Measurements from ENCODE around the gene ZDHHC5. TPM values are rescaled to one million over a fixed set of nuclear protein-coding genes. Genes with fewer than 3 reads are reported as not detected.
"Not testable (repeated sequence)": the region's sequence is repeated elsewhere in the genome, so short reads cannot be mapped to it uniquely, and the experiment has no call there.

ZDHHC5 gene
- total RNA-seq, 2 experiments from 2014 or later = 81.9 to 82.2 TPM

GRCh38 chr11:57704932-57705331 lies 37.0 kb downstream of the ZDHHC5 start:
- CTCF ChIA-PET = no interaction called here
- POLR2A ChIA-PET = no interaction called here

- ChIA-PET CTCF (interaction anchor here (1.3 kb wide), 1 partner anchor 12 kb away, joined by 3 read pairs; no protein-coding TSS in a partner anchor), POLR2A (interaction anchor here (0.7 kb wide), 1 partner anchor 12 kb away, joined by 5 read pairs; no protein-coding TSS in a partner anchor)
Observed at GRCh38 chr11:57705432-57705831, 37.5 kb downstream of the ZDHHC5 start.

GRCh38 chr11:57709802-57710367 lies 42.0 kb downstream of the ZDHHC5 start:
- ChIA-PET CTCF (interaction anchor here (0.6 to 1.2 kb wide), 4 partner anchors 12 to 142 kb away, joined by 3 to 5 read pairs (median 3); partner anchors contain the start of gene UBE2L6), POLR2A (interaction anchor here (0.6 kb wide), 1 partner anchor 45 kb away, joined by 6 read pairs; no protein-coding TSS in a partner anchor)

GRCh38 chr11:57711414-57712255 lies 43.7 kb downstream of the ZDHHC5 start, which contains the start of gene MED19:
Gene MED19, minus strand, starts transcription at chr11:57712215. Its CDS starts 36 bp downstream, at chr11:57712179.
- ChIA-PET POLR2A (interaction anchor here (0.7 to 1.1 kb wide), 4 partner anchors 26 to 60 kb away, joined by 3 to 6 read pairs (median 4); no protein-coding TSS in a partner anchor), CTCF (interaction anchor here (0.9 to 1.0 kb wide), 2 partner anchors 70 to 144 kb away, joined by 3 to 4 read pairs; partner anchors contain the start of gene UBE2L6)

- ChIA-PET CTCF (interaction anchor here (0.9 to 1.0 kb wide), 2 partner anchors 71 to 145 kb away, joined by 3 to 4 read pairs; partner anchors contain the start of gene UBE2L6), POLR2A (interaction anchor here (0.7 to 1.1 kb wide), 3 partner anchors 27 to 32 kb away, joined by 3 to 6 read pairs (median 3); no protein-coding TSS in a partner anchor)
Observed at GRCh38 chr11:57712256-57713150, 44.6 kb downstream of the ZDHHC5 start, which contains the start of gene TMX2. Gene TMX2, plus strand, starts transcription at chr11:57712593. Its CDS starts 26 bp downstream, at chr11:57712619.

- CTCF ChIA-PET = no interaction called here
- POLR2A ChIA-PET = no interaction called here
Observed at GRCh38 chr11:57713835-57714234, 45.9 kb downstream of the ZDHHC5 start.

- POLR2A ChIA-PET, CTCF ChIA-PET: not testable (repeated sequence)
Observed at GRCh38 chr11:57716726-57717125, 48.8 kb downstream of the ZDHHC5 start.

GRCh38 chr11:57727185-57727584 lies 59.3 kb downstream of the ZDHHC5 start:
- POLR2A ChIA-PET = no interaction called here

GRCh38 chr11:57728829-57729228 lies 60.9 kb downstream of the ZDHHC5 start:
- ChIA-PET CTCF (no interaction called here), POLR2A (no interaction called here)

More at GRCh38 chr11:57727185-57727584, 59.3 kb downstream of the ZDHHC5 start:
- CTCF ChIA-PET = no interaction called here

- ChIA-PET POLR2A (no interaction called here), CTCF (no interaction called here)
Observed at GRCh38 chr11:57729479-57729878, 61.6 kb downstream of the ZDHHC5 start.

- CTCF ChIA-PET = no interaction called here
- POLR2A ChIA-PET = interaction anchor here (0.7 kb wide), 1 partner anchor 390 kb away, joined by 8 read pairs; no protein-coding TSS in a partner anchor
Observed at GRCh38 chr11:57732661-57733060, 64.7 kb downstream of the ZDHHC5 start.

- ChIA-PET CTCF (no interaction called here), POLR2A (no interaction called here)
Observed at GRCh38 chr11:57735619-57736298, 67.8 kb downstream of the ZDHHC5 start.

- POLR2A ChIA-PET = interaction anchor here (0.7 to 1.2 kb wide), 9 partner anchors 10 to 786 kb away, joined by 3 to 4 read pairs (median 3); partner anchors contain the start of genes MED19, TMX2 and ZDHHC5
Observed at GRCh38 chr11:57741132-57742086, 73.5 kb downstream of the ZDHHC5 start, which contains the start of gene SELENOH. Gene SELENOH, plus strand, starts transcription at chr11:57741491. Its CDS starts 105 bp downstream, at chr11:57741596.

GRCh38 chr11:57742087-57742452 lies 74.2 kb downstream of the ZDHHC5 start:
- POLR2A ChIA-PET = interaction anchor here (0.8 to 1.2 kb wide), 3 partner anchors 13 to 407 kb away, joined by 3 read pairs; partner anchors contain the start of genes MED19 and TMX2
- CTCF ChIA-PET = interaction anchor here (1.0 kb wide), 1 partner anchor 782 kb away, joined by 3 read pairs; no protein-coding TSS in a partner anchor

More at GRCh38 chr11:57741132-57742086, 73.5 kb downstream of the ZDHHC5 start, which contains the start of gene SELENOH:
- CTCF ChIA-PET = interaction anchor here (1.0 kb wide), 2 partner anchors 59 to 783 kb away, joined by 3 to 5 read pairs; no protein-coding TSS in a partner anchor

GRCh38 chr11:57744357-57744756 lies 76.4 kb downstream of the ZDHHC5 start:
- POLR2A ChIA-PET = interaction anchor here (0.5 to 1.1 kb wide), 2 partner anchors 16 to 32 kb away, joined by 3 read pairs; partner anchors contain the start of genes MED19 and TMX2
- CTCF ChIA-PET = interaction anchor here (0.8 kb wide), 1 partner anchor 8 kb away, joined by 3 read pairs; no protein-coding TSS in a partner anchor

- CTCF ChIA-PET = interaction anchor here (1.6 kb wide), 1 partner anchor 287 kb away, joined by 3 read pairs; no protein-coding TSS in a partner anchor
- POLR2A ChIA-PET = no interaction called here
Observed at GRCh38 chr11:57745206-57745605, 77.3 kb downstream of the ZDHHC5 start.
